ENCODE results near the gene RARS2. TPM values are rescaled to one million over a fixed set of nuclear protein-coding genes. Genes with fewer than 3 reads are reported as not detected.

Gene RARS2
- polyA plus RNA-seq, 3 donors: 18.0 to 29.0 (median 23.3) TPM

Other genes with a start within 250 kb of the RARS2 start
- gene C6orf163, start 245.2 kb downstream of the RARS2 start, polyA plus RNA-seq: 1 to 10 TPM in 1 of 3 donors, under 1 TPM in 2; 0.31 to 3.1 (median 0.34) TPM
- under 1 TPM; 0.07 to 0.22 (median 0.13) TPM for gene CFAP206, start 182.0 kb downstream of the RARS2 start, polyA plus RNA-seq
- 10 to 100 TPM in 1 of 3 donors, 1 to 10 TPM in 2; 9.7 to 11.2 (median 9.8) TPM for gene SLC35A1, start 117.0 kb downstream of the RARS2 start, polyA plus RNA-seq
- 10 to 100 TPM in 2 of 3 donors, 1 to 10 TPM in 1; 7.9 to 20.7 (median 11.6) TPM for gene ORC3, start 148 bp upstream of the RARS2 start, polyA plus RNA-seq
- 10 to 100 TPM; 10.1 to 45.3 (median 30.6) TPM for gene AKIRIN2, start 112.2 kb upstream of the RARS2 start, polyA plus RNA-seq